NCI-H526 treated with DMSO at 0.1 percent for 48 hours (cell line): ENCODE measurements around the gene ID3.
"Not testable (repeated sequence)": the region's sequence is repeated elsewhere in the genome, so short reads cannot be mapped to it uniquely, and the experiment has no call there.

Source experiments
- DNase-seq: peaks from one replicate; lab custom pipeline; 2025; lab: John Stamatoyannopoulos, UW

ID3 gene

DNA sequence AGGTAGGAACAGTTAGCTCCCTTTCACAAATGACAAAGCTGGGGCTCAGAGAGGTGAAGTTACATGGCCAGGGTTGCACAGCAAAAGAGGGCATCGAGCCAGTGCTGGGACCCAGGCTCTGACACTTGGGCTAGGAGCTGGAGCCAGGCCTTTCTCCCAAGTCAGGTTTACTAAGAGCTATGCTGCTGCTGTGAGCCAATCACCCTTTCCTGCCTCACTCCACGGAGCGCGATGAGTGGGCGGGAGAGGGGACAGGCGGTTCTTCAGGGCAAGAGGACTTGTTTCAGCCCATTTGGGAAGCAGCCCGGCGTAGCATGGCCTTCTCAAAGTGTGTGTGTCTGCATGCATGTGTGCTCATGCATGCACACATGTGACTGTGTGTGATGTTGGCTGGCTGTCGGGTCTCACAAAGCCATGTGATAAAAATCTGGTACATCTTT lies 10.6 kb downstream of the ID3 start:
- no peak for DNase-seq

DNA sequence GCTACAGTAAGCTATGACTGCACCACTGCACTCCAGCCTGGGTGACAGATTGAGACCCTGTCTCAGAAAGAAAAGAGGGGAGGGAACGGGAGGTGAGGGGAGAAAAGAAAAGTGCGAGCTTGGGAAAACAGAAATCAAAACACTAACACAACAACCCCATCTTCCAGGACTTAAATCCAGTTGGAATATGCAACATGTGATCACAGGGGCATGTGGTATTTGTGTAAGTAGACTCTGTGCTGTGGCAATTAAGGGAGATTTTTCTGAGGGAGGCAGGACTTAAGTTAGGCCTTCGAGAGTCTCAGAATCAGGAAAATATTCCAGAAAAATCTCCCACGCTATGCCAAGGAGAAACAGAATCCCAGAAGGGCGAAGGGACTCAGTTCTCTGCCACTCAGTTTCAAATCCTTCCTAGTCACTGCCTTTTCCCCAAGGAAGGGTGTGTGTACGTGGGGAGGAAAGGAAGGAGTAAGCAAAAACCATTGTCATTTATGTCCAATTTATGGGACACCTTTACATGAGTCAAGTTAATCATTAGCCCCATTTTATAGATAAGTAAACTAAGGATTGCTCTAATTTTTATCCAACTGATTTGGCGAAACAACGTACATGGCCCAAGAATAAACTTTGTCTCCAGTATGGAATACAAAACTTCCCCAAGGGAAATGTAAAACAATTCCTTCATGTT lies 12.3 kb downstream of the ID3 start:
- DNase-seq = no peak

DNA sequence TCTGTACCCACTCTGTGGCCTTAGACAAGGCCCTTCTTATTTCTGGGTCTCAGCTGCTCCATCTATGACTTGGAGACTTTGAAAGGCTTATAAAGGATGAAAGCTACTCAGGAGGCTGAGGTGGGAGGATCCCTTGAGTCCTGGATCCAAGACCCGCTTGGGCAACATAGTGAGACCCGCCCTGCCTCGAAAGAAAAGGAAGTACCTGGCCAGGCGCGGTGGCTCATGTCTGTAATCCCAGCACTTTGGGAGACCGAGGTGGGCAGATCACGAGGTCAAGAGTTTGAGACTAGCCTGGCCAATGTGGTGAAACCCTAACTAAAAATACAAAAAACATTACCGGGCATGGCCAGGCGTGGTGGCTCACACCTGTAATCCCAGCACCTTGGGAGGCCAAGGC lies 13.4 kb downstream of the ID3 start:
- no peak for DNase-seq

DNA sequence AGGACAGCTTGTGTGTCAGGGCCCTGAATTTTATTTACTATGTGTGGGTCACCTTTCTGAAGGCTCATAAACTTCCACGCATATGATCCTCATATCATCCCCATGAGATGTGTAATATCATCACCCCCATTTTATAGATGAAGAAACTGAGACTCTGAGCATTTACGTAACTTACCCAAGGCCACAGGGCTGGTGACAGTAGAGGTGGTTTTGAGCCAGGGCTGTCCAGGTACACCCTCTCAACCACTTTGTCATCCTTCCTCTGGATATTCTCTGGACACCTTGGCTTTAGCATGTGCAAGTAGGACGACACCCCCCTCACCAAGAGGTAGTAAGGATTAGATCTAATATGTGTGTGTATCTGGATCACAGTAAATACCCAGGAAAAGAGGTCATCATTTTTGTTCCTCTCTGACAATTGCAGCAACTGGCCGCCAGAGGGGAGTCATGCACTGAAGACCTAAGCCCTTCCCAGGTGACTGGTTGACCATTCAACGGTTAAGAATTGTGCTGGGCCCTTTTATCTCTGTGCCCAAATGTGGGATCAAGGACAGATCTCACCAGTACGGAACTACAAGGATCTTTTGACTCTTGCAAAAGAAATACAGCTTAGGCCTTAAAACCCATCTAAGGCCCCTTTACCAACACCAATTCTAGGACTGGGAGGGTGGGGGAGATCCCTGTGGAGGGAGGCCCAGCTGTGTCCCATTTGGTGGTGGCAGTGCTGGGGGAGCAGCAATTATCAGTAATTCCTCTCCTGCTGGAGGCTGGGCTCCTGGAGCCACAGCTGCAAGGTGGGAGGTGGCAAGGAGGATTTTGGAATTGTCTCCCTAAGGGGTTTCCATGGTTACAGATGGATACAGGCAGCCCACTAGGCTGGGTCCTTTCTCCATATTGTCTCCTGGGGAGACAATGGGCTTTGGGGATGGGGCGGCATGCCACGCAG lies 14.6 kb downstream of the ID3 start:
- DNase-seq = peak; percentile 60

DNA sequence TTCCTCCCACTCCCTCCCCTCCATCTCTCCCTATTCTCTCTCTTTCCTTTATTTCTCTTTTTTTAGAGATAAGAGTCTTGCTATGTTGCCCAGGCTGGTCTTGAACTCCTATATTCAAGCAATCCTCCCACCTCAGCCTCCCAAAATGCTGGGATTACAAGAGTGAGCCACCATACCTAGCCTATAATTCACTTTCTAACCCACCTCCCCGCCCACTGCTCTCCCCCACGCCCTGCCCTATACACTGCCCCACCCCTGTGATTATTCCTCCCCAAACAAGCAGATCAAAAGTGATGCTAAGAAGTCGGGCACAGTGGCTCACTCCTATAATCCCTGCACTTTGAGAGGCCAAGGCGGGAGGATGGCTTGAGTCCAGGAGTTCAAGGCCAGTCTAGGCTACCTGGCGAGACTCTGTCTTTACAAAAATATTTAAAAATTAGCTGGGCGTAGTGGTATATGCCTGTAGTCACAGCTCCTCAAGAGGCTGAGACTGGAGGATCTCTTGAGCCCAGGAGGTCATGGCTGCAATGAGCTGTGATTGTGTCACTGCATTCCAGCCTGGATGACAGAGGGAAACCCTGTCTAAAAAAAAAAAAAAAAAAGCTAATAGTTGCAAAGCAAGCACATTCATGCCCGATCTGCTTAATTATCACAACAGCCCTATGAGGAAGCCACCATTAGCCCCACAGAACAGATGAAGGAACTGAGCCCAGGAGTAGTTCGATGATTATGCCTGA lies 15.4 kb downstream of the ID3 start:
- no peak for DNase-seq

DNA sequence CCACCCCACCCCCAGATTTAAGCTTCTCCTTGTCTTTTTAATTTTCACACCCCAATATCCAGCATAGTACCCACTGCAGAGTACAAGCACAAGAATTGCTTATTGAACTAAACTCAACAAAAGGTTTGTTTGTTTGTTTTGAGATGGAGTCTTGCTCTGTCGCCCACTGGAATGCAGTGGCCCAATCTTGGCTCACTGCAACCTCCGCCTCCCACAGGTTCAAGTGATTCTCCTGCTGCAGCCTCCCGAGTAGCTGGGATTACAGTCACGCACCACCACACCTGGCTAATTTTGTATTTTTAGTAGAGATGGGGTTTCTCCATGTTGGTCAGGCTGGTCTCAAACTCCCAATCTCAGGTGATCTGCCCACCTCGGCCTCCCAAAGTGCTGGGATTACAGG lies 16.4 kb downstream of the ID3 start:
- not testable (repeated sequence) for DNase-seq

DNA sequence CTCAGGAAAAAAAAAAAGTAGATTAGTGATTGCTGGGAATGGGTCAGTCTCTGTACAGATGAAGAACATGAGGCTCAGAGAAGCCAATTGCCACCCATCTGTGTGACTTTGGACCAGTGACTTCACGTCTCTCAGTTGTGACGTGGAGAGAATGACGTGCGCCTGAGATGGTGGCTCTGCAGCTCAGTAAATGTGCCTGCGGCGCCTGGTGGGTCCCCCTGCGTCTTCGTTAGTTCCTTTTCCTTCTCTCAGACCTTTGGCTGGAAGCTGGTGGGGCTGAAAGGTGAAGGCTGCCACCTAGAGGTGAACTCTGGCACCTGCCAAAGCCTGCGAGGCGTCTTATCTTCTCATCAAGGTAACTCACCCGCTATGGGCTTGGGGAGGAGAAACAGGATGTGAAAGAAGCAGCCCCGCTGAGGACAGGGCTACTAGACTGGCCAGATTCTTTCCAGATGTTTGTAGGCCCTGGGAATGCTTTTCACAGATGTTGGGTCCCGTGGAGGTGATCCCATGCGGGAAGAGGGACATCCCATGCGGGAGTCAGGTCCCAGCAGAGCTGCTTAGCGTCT lies 19.5 kb downstream of the ID3 start:
- peak; percentile 82 for DNase-seq

DNA sequence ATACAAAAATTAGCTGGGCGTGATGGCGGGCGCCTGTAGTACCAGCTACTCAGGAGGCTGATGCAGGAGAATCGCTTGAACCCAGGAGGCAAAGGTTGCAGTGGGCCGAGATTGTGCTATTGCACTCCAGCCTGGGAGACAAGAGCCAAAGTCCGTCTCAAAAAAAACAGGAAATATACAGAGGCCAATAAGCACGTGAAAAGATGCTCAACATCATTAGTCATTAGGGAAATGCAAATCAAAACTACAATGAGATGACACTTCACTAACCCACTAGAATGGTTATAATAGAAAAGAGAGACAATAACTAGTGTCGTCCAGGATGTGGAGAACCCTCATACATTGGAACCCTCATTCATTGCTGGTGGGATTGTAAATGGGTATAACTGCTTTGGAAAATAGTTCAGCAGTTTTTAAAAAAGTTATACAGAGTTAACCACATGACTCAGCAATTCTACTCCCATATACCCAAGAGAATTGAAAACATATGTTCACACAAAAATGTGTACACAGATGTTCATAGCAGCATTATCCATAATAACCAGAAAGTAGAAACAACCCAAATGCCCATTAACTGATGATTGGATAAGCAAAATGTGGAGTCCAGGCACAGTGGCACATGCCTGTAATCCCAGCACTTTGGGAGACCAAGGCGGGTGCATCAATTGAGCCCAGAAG lies 21.9 kb downstream of the ID3 start:
- no peak for DNase-seq

DNA sequence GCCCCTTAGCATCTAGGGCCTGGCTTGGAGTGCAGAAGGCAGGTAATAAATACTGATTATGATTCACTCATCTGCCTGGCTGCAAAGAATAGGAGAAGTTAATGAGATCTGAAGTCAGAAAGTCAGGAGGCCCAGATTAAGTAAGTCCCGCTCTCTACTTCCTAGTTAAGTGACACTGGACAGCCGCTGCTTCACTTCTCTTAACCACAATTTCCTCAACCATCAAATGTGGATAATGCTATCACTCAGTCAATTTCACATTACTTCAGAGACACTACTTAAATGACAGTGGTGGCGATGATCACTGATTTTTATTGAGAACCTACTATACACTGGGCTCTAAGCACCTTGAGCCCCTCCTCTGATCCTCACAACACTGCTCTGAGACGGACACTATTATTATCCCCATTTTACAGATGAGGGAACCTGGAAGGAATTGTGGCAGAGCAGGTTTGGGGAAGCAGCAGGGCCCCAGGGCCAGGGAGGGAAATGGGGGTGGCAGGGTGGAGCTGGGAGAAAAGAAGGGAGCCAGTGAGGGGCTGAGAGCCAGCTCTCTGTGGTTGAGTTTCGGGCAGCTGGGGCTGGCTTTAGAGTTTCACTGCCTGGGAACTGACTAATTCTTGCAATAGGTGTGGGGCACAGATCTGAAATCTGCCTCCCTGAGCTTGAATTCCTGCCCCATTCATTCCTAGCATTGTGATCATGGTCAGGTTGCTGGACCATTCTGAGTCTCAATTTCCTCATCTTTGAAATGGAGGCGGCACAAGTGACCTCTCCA lies 25.9 kb downstream of the ID3 start:
- DNase-seq = no peak

DNA sequence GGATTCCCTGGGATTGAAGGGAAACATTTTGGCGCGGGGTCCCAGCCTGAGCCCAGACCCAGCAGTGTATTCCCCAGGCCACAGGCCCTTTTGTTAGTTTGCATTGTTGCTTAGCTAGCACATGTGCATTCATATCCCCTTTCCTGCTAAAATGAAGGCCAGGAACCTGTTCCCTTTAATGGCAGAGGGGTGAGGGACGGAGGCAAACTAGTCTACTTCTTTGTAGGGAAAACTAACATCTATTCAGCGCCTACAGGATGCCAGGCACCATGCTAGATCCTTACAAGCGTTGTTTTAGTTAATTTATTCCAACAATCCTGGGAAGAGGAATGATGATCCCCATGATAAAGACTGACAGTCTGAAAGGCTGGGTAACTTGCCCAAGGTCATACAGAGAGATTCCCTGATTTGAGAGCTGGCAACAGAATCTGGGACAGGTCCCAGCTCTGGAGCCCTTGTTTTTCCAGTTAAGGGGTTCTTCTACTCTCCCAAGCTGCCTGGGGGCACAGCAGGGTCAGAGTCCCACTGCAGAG lies 27.7 kb downstream of the ID3 start:
- DNase-seq = no peak

DNA sequence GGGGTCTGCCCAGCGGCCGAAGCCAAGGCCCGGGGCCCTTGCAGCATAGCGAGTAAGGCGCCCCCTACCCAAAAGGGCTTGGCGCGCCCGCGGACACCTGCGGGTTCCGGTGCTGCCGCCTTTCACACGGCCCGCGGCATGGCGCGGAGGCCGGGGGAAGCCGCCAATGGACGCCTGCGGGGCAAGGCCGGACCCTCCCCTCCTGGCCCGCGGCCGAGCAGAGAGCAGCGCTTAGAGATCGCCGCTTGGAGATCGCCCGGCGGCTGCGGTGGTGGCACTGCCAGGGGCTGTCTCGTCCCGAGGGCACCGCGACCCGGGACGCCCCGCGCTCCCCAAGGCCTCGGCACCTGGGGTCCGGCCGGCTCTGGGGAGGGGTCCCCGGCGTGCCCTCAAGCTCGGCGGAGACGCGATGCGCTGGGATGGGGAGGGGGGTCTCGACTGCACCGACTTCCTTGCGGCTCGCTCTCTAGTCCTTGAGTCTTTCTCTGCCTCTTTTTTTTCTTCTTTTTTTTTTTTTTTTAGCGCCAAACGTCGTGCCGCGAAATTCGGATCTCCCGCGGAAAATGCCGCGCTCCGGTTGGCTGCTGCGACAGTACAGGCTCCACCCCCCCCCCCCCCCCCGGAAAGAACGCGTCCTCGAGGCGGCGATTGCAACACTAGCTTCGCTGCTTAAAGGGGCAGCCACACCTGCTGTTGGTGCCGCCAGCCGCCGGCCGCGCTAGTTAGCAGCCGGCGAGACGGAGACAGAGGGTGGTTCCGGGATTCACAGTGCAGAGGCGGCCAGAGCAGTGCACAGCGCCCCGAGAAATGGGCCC lies 28.3 kb downstream of the ID3 start, which contains the start of gene E2F2:
Gene E2F2 (minus strand): TSS at position 487 of the 815 bp plus-strand sequence. CDS start 440 bp downstream, at position 47.
- peak; percentile 57 for DNase-seq

DNA sequence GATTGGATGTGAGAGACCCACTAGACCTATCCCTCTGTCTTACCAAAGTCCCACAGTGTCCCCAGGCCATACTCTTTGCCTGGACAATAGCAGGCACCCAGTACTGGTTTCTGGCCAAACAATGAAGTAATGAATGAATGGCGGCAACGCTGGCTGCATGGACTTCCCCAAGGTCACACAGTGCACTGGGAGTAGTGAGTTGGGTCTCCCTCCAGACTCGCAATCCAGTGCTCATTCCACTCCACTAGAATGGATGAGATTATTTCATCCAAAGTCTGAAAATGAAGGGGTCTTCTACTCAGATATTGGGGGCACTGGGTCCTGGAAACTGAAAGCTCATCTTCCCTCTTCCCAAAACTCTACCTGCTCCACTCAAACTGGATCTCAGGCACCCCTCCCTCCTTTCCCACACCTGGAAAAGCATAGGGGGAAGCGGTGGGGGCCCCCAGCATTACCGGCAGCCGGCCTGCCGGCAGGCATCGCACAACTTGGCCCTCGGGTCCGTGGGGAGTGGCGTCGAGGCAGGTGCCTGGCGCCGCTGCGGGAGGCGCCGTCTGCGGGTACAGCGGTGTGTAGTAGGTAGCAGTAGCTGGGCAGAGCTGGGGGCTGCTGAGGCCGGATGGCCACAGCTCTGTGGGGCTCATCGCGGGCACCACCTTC lies 29.1 kb downstream of the ID3 start:
- DNase-seq = no peak

DNA sequence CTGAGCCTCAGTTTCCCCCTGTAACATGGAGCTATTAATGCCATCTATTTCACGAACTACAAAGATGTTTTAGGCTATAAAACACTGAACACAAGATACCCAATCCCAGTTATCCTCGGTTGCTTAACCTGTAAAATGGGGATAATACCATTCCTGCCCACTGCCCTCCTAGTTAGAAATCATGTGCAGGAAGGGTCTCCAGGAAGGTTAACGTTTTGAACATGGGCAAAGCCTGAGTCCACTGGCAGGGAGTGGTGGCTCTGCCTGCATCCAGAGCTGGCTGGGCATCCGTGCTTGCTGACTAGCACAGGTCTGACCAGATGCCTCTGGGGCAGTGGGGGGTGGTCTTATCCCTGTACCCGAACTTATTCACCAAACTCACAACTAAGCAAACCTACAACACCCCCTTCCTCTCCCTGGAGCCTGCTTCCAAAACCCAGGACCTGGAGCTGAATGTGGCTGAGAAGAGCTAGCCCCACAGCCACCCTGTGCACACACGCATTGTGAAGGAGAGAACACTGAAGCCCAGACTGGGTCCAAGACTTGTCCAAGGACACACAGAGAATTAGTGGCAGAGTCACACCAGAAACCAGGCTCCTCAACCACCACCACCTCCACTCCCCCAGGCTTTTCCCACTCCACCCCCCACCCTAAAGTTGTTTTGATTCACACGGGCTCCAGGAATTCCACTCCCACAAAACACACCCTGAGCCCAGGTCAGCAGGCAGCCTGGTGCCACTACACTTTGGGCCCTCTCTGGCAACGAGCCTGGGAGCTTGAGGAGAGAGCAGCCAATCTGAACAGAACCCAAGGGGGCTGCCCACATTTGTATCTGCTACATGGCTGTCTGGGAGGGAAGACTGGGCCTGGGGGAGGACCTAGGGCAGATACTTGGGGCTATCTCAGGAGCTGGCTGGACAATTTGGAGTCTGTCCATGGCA lies 29.9 kb downstream of the ID3 start:
- no peak for DNase-seq

DNA sequence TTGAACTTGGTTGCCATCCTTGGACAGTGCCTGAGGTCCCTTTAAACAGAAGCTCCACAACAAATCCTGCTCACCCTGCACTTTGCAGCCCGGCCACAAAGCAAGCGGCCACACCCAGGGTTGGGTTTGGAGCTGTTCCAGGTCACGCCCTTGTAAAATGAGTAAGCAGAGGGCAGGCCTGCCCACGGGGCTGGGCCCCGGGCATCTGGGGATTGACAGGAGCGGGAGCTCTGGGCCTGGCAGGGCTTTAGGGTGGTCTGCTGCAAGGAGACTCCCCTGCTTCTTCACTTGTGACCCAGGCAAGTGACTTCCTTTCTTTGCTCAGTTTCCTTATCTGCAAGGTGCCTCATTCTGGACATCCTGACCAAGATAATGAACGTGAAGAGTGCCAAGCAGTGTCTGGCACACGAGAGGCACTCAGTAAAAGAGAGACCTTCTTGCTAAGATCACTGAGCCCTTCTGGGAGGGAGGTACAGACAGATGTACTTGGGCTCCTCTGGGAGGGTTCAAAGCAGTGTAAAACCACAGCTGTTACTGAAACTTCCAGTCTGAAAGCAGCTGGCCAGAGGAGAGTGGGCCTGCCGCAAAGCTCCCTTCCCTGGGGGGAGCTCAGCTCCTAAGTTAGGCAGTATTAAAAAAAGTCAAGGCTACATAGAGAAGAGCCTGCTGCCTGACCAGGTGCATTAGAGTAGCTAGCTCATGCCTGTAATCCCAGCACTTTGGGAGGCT lies 30.9 kb downstream of the ID3 start:
- DNase-seq = peak; percentile 21

DNA sequence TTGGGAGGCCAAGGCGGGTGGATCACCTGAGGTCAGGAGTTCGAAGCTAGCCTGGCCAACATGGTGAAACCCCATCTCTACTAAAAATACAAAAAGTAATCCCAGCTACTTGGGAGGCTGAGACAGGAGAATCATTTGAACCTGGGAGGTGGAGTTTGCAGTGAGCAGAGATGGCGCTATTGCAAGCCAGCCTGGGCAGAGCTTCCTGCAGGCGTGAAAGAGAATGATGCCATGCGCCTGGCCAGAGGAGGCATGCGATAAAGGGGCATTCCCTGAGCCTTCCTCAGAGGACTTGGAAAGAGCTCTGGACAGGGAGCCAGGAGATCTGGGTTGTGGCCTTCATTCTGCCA lies 31.4 kb downstream of the ID3 start:
- no peak for DNase-seq

DNA sequence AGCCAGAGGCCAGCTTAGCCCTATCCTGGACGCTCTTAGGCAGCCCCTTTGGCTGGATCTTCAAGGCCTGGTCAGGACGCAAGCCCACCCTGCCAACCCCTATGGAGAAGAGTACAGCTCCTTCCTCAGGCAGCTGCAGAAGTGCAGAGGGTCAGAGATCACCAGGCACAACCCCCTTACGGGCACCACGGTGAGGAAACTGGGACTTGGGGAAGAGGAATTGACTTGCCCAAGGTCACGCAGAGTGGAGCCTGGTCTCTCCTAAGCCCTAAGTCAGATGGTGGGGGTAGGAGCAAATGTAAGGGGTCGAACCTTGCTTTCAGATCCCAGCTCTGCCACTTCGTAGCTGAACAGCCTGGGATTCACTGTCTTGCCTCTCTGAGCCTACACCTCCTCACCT lies 31.9 kb downstream of the ID3 start:
- DNase-seq = no peak

DNA sequence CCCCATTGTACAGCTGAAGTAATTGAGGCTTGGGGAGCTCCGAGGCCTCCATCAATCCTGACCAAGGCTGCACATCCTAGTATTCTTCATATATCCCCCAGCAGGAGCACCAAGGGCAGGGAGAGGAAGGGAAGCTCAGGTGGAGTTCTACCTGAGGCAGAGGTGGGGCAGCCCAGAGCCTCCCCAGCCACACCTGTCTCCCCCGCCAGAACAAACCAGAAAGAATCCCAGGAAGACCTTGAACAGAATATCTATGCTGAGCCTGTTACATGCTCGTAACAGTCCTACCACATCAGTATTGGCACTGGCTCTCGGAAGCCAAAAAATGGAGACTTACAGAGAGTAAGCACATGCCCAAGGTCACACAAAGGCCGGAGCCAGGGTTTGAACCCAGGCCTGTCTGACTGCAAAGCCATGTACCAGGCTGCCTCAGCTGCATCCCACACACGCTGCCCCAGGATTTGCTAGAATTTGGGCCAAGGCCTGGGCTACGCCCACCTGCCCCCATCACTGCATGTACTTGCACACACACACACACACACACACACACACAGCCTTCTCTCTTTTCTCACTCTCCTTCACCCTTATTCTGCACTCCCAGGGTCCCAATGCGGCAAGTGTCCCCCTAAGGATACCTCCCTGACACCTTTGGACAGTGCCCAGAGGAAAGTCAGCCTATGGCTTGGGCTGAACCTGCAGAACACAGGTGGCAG lies 32.8 kb downstream of the ID3 start:
- no peak for DNase-seq
